Embryonic facial prominence (tissue), 1 donor: ENCODE data around the gene MGARP.

Experiments
- DNase-seq: peaks from one replicate; pipeline ENCODE4 v3.0.0-alpha.2; 2016; ENCODE audit errors: extremely low spot score

Gene MGARP

DNA sequence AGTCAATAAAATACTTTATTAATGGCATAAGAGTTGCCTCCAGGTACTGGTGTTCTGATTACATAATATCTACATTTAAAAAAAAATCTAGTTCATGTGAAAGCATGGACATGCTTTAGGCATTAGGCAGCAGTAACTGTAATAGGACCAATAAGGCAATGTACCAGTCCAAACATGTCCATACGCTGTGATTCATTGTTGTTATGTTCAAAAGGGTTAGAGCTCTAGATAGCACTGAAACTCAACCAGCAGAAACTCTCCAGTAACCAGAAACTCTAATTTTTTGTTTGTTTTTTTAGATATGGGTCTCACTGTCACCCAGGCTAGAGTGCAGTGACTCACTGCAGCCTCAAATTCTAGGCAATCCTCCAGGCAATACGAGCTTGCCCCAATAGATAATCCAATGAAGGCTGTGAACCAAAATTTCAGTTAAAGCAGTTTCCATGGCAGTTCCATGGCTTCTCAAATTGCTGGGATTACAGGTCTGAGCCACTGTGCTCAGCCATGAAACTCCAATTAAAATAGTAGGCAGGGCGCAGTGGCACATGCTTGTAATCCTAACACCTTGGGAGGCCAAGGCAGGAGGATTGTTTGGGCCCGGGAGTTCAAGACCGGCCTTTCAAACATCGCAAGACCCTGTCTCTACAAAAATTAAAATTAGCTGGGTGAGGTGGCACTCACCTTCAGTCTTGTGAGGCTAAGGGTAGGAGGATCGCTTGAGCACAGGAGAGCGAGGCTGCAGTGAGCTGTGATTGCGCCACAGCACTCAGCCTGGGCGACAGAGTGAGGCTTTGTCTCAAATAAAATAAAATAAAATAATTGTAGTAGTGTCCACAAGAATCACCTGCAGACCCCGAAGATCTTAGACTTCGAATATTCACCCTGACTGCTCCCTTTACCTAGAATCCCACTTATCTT is 36.3 kb downstream of the MGARP start:
- DNase-seq, result no peak

DNA sequence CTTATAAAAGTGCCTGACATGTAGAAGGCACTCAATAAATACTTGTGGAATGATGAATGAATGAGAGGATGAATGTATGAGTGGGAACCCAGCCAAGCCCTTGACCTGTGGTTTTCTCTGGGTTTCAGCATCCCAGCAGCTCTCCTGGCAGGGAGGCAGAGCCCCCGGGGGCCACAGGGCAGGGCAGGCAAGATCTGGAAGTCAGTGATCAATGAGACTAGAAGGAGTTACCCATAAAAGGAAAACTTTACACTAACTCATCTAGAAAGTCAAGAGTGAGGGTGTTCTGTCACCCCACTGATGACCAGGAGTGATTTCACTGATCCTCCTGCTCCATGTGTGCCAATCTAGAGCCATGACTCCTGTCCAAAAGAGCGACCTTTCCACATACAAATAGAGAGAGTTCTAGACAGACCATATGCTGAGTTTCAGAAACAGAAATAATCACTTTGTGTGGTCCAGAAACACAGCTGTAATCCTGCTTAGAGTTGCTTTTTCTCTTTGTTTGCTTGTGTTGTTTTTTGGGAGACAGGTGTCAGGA is 37.4 kb downstream of the MGARP start:
- no peak for DNase-seq

DNA sequence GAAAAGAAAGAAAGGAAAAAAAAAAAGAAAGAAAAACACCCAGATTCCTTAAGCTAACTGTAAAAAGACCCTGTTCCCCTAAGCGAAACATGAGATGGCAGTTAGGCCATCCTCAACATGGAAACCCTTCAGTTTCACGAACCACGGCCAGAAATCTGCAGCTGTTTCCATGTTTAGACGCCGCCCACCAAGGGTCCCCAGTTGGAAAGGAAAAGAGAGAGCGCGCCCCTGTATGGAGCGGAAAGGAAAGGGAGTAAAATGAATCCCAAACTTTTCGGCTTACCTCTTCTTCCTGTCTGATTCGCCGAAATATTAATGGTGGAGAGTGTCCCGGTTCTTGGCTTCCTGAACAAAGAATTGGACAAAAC is 38.3 kb downstream of the MGARP start:
- DNase-seq, result no peak

DNA sequence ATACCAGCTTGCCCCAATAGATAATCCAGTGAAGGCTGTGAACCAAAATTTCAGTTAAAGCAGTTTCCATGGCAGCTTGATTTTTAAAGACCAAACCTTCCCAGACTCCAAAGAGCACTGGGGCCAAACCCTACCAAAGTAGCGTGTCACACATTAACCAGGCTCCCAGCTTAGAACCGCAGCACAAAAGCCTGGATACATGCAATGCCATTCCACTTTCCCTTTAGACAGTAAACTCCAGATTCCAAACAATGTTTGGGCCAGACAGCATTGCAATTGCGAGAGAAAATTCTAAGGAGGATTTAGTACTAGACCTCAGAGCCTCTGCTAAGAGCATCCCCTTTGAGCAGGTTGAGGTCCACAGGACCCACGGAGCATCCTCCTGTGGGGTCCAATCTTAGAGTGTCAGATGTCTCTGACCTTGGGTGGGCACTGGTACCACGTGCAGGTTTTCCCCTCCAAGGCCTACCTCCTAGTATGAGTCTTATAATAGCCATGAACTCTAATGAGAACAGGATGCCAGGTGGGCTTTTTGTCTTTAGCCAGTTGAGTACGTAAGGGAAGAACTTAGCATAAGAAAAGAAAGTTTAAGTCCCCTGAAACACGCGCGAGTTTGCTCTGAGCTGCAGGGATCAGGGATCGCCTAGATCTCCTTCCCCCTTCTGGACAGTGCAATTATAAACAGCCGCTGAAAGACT is 38.8 kb downstream of the MGARP start:
- DNase-seq, result no peak

DNA sequence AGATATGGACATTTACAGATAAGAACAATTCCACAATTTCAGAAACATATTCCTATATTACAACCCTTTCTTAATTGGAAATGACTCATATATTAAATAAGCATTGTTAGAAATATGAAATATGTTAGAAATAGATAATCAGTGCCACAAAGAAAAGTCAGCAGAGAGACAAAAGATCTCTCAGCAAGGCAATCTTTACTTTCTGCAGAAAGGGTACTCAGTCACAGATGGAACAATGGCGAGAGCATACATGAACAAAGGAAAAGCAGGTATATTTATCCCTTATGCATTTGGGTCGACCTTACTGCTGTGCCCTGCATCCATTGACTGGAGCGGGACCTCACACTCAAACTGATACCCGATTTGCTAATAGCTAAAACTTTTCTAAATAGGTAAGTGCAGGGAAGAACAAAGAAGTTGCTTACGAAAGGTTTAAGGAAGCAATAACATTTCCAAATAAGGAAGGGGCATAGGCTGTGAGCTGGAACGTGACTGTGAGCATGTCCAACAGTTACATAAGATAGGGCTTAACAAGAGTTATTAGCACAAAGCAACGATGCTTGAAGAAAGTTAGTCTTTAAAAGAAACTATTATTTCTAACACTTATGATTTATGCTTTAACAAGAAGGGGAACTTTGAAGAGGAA is 40.8 kb downstream of the MGARP start:
- no peak for DNase-seq

DNA sequence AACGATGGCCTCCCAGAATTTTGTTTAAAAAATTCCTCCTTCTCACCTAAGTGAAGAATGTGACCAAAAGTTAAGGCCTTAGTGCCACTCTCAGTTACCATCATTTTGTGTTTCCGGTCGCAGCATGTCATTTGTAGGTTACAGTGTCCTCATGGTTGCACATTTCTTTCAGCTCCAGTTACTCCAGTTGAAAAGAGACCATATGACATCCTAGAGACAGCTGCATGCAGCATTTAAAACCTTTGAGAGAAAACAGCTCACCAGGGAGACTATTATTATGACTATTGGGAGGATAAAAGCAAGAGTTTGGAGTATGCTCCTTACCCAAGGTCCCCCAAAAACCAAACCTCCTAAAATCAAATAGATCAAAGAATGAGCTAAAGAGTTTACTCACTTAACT is 45.8 kb downstream of the MGARP start:
- no peak for DNase-seq

DNA sequence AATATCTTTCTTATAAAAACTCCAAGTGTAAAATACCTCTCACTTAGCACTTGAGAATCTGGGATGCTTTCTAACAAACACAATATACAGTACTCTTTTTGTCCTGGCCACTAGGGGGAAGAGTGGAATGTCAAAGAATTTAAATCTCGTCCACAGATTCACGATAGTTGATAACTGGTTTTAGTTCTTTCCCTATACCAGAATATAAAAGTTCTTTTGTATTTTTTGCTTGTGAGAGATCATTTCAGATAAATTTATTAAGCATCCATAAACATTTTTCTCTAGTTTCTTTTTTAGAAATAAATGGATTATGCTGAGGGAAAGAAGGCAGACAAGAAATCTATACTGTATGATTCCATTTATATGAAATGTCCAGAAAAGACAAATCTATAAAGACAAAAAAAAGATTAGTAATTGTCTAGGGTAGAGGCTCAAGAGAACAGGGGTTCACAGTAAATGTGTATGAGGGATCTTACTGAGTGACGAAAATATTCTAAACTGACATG is 50.4 kb downstream of the MGARP start:
- DNase-seq, result no peak

DNA sequence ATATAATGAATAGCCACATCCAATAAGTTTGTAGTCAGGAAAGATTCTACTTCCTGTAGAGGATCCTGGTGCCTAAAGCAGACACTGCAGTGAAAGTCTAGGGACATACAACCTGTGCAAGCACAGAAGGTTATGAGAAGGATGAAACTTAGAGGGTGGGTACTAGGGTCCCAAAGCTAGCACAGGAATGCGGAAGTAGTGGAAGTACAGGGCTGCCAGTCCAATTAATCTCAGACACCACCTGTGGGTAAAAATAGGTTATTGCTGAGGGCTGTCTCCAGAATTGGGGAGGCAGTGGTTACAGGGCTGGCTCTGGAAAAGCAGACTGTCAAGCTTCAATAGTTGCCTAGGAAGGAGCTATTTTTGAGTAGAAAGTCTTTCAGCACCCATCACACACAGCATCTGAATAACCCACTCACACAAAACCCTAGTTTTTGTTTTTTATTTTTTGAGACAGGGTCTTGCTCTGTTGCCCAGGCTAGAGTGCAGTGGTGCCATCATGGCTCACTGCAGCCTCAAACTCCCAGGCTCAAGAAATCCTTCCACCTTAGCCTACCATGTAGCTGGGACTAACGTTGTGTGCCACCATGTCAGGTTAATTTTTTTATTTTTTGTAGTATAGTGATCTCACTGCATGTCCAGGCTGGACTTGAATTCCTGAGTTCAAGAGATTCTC is 52.2 kb downstream of the MGARP start:
- DNase-seq, result no peak

DNA sequence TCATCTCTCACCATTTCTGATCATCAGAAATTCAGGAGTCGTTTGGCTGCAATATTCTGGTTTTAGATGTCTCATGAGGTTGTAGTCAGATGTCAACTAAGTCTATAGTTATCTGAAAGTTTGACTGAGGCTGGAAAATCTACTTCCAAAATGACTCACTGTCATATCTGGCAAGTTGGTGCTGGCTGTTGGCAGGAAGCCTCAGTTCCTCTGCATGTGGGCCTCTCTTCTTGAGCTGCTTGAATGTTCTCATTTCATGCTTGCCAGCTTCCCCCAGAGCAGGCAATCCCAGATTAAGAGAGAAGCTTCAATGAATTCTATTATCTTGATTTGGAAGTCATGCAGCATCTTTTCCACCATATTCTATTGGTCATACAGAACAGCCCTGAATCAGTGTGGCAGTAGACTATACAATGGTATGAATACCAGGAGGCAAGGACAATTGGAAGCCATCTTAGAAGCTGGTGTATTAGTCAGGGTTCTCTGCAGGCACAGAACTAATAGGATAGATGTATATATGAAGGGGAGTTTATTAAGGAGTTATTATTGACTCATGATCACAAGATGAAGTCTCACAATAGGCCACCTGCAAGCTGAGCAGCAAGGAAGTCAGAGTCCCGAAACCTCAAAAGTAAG is 56.2 kb downstream of the MGARP start:
- no peak for DNase-seq

DNA sequence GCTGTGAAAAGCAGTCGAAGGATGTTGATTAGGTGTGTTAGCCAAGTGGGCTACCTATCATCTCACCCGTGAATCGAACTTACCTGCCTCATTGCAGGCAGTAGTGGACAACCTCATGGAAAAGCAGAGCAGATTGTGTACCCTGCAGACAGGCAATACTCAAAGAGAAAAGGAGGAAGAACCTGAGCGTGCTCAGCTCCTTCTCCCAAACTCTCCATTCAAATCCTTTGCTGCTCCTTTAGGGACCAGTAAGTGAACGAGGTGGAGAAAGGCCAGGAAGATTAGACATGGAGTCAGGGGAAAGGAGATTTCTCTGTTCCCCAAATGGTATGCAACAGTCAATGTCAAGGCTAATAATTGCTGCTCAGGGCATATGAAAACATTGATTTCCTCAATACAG is 57.8 kb downstream of the MGARP start:
- DNase-seq, result no peak

DNA sequence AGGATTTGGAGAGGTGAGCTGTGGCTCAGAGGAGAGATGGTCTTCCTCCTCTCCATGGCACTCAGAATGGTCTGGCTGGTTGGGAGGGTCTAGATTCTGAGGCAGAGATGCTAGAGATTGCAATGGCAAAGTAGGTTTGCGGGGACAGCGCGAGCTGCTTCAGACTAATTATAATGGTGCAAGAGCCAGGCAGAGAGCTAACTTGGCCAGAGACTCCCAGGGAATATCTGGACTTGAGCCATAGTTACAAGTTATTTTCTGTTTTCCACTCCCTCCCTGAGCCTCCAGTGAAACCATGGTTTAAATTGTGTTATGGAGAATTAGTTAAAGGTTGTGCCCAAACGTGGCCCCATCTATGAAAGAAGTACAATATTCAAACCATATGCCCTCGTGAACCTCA is 58.3 kb downstream of the MGARP start:
- no peak for DNase-seq

DNA sequence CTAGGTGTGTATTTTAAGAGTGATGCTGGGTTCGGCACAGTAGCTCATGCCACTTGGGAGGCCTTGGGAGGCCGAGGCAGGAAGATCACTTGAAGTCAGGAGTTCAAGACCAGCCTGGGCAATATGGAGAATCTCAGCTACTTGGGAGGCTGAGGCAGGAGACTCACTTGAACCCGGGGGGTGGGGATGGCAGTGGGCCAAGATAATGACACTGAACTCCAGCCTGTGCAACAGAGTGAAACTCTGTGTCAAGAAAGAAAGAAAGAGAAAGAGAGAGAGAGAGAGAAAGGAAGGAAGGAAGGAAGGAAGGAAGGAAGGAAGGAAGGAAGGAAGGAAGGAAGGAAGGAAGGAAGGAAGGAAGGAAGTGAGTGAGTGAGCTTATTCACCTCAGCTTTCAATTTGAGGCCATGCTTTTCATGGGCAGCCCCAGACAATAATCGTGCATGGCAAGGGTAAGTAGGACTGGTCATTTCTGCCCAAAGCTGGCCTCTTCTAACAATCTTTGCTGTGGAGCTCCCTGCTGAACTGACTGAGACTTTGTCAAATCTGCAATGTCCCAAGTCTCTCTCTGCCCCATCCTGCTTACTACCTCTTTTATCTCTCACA is 60.5 kb downstream of the MGARP start:
- DNase-seq, result no peak
